Stimulated activated CD4-positive, alpha-beta T cell treated with anti-CD3 and anti-CD28 coated beads, Interleukin-4, amount 100 ng/mL, for 24 hours (primary cell): ENCODE data around the gene C1QL1.

Source experiments
- DNase-seq: peaks from one replicate; pipeline ENCODE4 v3.0.0-alpha.2; 2020

Gene C1QL1

GRCh38 chr17:44912763-44913544, 55.1 kb downstream of the C1QL1 start:
- no peak for DNase-seq

- DNase-seq: peak; percentile 57
Observed at GRCh38 chr17:44911133-44912001, 56.7 kb downstream of the C1QL1 start.

GRCh38 chr17:44910231-44911106, 57.6 kb downstream of the C1QL1 start:
- no peak for DNase-seq
